ENCODE measurements around the gene PLEKHJ1.

DNA sequence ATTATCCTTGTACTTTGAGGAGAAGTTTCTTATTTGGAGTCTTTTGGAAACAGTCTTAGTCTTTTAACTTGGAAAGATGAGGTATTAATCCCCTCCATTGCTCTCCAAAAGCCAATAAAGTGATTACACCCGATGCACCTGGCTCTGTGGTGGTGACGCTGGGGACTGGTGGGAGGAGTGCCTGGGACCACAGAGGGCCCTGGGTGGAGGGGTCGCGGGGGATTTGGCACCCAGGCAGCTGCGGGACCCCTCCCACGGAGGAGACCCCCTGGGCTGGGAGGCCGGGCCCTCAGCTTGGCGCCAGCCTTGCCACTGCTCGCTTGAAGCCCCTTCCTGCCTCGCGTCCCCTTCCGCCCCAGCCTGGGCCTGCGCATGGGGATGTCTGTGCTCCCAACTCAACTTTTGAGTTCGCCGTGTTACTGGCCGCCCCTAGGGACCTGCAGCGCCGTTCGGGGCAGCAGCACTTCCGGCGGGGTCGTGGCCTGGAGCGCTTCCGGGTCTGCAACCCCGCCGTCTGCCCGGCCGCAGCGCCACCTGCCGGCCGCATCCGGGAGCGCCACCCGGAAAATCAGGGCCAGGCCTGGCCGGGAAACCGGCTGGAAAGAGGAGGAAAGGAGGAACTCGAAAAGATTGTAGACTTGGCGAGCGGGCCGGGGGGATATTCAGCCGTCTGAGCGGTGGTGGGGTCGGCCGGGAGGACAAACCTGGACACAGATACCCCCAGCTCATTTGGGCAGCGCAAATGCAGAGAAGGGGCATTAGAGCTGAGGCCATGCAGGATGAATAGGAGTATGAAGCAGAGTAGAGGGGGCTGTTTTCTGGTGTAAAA is 37.4 kb upstream of the PLEKHJ1 start:
- TF ChIP-seq, protein P1, sequence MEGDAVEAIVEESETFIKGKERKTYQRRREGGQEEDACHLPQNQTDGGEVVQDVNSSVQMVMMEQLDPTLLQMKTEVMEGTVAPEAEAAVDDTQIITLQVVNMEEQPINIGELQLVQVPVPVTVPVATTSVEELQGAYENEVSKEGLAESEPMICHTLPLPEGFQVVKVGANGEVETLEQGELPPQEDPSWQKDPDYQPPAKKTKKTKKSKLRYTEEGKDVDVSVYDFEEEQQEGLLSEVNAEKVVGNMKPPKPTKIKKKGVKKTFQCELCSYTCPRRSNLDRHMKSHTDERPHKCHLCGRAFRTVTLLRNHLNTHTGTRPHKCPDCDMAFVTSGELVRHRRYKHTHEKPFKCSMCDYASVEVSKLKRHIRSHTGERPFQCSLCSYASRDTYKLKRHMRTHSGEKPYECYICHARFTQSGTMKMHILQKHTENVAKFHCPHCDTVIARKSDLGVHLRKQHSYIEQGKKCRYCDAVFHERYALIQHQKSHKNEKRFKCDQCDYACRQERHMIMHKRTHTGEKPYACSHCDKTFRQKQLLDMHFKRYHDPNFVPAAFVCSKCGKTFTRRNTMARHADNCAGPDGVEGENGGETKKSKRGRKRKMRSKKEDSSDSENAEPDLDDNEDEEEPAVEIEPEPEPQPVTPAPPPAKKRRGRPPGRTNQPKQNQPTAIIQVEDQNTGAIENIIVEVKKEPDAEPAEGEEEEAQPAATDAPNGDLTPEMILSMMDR (IDR thresholded peaks at IDR 0.05): peak; percentile 96 to 97
- TF ChIP-seq POLR2A (IDR thresholded peaks at IDR 0.05): peak in 1 of 2 donors; percentile 10
- TF ChIP-seq POLR2AphosphoS5 (IDR thresholded peaks at IDR 0.05): peak; percentile 17 to 78 (median 68)

Measured in suprapubic skin (tissue), 4 donors.